NOMO-1 treated with dmso at 0.1 percent for 144 hours (cell line): ENCODE results near the gene MEAF6.
A peak's percentile ranks its signal among the peaks of the same experiment; 100 is the strongest.
"Not testable (repeated sequence)": the region's sequence is repeated elsewhere in the genome, so short reads cannot be mapped to it uniquely, and the experiment has no call there.

ENCODE experiments used
- DNase-seq: peaks from one replicate; lab custom pipeline; 2025; ENCODE audit not compliant: unreplicated experiment; lab: John Stamatoyannopoulos, UW

The MEAF6 gene

DNA sequence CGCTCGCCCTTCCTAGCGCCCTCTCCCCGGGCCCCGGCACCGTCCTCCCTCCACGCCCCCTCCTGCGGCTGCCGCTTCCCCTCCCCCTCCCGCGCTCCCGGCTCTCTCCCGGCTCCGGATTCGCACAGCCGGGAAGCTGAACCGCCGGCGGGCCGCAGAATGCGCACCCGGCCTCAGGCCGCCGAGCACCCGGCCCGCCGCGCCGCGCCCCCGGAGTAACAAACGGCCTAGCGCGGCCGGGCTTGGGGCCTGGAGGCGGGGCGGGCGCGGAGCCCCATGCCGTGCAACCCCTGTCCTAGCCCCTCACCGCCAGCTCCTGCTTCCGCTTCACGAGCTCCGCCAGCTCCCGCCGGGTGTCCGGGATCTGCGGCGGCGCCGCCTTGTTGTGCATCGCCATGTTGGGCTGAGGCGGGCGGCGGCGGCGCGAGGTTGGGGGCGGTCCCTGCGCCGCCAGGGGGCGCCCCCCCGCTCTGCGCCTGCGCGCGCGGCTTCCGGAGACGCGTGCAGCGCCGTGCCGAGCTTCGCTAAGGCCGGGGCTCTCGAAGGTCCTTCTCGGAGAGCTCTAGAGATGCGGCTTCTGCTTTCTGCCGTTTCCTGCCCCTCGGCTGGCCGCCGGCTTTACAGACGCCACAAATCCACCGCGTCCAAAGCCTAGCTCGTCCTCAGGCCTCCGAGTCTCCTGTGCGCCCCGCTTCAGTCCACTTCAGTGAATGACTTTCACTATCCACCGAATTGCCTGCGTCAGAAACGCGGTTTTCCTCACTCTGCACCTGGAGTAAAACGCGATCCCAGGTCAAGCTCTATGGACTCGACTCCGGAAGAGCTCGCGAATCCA is at the start of gene MEAF6:
Gene MEAF6, minus strand, starts transcription at position 417 of the 835 bp plus-strand sequence. Its CDS starts 20 bp downstream, at position 397.
- peak; percentile 79 for DNase-seq

DNA sequence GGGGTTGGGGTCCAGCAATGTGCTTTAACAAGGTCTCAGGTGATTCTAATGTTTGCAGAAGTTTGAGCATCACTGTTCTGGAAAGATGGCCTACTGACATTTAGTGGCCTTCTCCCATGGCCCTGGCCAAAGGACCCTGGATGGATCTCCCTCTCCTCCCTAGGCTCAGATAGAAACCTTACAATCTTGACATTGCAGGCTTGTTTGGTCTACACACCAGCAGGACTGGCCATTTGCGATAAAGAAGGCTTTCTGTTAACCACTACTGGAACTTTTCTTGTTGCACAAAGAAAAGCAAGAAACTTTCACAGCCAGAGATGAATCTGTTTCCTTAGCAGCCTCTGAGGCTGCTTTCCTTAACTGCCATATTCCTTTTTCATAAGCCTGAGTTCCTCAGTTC is 48.4 kb upstream of the MEAF6 start:
- DNase-seq: no peak

DNA sequence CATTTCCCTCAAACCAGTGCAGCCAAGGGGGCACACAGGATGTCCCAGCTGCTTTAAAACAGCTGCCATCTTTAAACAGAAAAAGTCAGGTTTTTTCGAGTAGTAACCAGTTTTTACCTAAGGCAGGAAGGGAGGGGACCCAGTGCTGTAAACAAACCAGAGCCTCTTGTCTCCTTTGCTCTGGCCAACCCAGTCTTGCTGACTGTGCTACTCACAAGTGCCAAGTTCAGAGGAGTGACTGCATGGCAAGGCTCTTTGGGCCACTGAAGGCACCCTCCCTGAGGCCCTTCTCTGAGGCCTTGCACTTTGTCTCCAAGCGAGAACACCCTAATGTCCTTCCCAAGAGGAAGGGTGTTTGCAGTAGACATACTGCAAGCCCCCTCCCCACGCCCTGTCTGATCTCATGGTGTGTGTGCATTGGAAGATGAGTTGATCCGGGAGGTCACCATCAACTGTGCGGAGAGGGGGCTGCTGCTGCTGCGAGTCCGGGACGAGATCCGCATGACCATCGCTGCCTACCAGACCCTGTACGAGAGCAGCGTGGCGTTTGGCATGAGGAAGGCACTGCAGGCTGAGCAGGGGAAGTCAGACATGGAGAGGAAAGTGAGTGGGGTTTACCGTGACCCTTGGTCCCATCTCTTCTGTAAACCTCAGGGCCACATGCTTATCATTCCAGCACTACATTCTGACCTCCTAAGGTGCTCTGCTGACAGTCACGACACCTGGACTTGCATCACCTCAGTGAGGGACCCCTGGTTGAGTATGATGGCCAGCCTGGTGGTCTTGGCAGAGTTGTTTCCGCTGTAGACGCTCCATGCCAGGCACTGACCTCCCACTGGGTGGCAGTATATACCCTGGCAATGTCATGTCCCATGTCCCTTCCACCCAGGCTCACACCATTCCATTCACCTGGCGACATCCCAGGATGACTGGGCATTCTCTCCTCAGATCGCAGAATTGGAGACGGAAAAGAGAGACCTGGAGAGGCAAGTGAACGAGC is 46.9 kb upstream of the MEAF6 start:
- DNase-seq: no peak

DNA sequence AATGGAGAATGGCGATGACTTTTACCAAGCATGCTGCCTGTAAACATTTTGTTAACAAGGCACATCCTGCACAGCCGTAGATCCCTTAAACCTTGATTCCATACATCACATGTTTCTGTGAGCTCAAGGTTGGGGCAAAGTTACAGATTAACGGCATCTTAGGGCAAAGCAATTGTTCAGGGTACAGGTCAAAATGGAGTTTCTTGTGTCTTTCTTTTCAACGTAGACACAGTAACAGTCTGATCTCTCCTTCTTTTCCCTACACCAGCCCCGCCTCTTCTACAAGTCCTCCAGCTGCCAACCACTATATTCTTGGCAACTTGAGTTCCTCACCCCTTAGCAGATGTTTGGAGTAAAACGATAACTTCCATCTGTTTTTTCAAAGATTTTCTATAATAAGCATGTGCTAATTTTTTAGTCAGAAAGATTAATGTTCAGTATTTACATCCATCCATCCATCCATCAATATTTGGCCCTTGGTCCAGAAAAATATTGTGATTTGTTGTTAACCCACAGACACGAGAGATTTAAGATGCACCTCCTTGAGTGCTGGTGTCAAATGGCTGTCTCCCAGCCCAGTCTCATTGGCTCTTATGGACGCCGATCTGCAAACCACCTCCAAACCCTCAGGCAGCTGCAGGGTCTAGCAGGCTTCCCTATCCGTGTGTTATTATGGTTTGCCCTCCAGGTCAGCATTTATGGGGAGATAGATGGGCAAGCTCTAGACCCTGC is 46.0 kb upstream of the MEAF6 start:
- DNase-seq: no peak

DNA sequence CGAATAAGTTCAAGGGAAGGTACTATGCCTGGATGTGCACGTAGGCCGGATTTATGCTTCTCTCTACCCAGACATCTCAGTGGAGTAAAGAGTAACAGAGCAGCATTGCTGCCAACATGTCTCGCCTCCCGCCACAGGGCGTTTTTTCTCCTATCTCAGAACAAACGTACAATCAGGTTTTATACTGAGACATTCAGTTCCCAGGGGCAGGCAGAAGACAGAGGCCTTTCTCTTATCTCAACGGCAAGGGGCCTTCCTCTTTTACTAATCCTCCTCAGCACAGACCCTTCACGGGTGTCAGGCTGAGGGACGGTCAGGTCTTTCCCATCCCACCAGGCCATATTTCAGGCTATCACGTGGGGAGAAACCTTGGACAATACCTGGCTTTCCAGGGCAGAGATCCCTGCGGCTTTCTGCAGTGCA is 45.4 kb upstream of the MEAF6 start:
- DNase-seq: not testable (repeated sequence)

DNA sequence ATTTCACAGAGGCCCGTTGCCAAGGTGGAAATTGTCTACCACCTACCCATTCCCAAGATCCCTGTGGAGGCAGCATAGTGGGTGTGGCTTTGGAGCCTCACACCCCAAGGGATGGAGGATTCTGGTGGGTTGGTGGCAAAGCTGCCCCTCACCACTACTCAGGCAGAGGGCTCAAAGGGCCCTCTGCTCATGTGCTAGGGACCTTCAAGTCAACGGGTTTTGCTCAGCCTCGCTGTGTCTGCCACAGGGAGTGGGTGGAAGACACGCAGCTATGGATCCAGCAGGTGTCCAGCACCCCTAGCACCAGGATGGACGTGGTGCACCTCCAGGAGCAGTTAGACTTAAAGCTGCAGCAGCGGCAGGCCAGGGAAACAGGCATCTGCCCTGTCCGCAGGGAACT is 44.5 kb upstream of the MEAF6 start:
- DNase-seq: no peak

DNA sequence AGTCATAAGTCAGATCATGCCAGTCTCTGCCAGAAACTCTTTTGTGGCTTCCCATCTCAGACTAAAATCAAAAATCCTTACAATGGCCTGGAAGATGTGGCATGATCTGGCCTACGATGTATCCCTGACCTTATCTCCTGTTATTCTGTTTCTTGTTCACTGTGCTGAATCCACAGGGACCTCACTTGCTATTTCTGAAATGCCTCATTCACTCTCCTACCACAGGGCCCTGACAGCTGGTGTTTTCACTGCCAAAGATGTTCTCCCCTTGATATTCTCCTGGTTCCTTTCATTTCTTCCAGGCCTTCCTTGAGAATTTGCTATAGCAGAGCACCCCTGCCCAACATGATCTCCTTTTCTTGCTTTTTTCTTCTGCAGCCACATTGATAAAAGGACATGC is 43.8 kb upstream of the MEAF6 start:
- no peak for DNase-seq

DNA sequence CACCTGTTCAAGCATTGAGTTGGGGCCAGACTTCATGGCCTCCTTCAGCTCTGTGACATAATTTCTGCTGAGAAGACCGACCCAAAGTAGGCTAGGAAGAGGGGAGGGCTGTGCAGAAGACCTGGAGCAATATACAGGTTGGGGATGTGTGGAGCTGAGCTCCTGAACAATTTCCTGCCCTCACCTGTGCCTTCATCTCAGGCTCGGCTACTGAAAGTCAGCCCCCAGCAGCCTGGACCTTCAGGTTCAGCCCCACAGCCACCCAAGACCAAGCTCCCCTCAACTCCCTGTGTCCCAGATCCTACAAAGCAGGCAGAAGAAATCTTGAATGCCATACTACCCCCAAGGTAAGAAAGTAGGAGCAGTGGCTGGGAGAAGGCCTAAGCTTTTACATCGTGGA is 42.8 kb upstream of the MEAF6 start:
- DNase-seq: no peak

DNA sequence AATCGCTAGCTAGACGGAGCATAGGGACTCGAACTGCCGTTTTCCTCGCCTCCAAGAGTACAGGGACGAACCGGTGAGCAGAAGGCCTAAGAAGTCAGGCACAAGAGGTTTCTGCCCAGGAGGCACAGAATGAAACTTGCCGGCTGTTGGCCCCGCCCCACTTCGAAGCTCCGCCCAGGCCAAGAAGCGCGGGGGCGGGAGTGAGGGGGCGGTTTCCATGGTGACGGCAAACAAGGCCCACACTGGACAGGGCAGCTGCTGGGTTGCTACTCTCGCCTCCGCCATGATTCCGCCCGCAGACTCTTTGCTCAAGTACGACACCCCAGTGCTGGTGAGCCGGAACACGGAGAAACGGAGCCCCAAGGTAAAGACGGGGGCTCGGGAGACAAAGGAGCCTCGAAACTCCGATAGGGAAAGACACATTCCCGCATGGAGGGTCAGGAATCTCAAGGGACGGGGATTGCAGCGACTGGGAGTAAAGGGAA is 42.2 kb upstream of the MEAF6 start, which contains the start of gene DNALI1:
Gene DNALI1, plus strand, starts transcription at position 229 of the 485 bp plus-strand sequence. Its CDS starts 55 bp downstream, at position 284.
- no peak for DNase-seq

DNA sequence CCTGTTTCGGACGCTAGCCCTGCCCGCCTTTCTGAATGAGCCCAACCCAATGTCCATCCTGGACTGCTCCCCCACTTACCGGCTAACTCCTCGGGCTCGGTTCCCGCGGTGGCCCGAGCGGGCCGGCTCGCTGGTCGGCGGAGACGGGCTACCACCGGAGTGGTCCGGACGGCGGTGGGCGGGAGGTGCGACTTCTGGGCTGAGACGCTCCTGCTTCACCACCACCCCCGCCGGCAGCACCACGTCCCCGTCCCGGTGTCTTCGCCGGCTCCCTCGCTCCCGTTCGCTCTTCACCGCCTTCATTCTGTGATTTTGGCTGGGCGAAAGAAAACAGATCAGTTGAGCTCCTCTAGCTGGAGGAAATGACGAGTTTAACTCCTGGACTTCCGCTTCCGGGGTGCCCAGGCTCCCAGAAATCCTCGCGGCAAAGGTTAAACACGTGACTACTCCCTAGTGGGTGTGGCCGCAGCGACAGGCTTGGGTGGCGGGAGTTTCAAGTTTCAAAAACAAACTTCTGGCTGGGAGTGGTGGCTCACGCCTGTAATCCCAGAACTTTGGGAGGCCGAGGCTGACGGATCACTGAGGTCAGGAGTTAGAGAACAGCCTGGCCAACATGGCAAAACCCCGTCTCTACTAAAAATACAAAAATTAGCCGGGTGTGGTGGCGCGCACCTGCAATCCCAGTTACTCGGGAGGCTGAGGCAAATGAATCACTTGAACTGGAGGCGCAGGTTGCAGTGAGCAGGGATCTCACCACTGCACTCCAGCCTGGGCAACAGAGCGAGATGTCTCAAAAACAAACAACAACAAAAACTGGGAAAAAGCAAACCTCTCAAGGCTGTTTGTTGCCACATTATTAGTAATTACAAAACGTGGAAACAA is 39.6 kb upstream of the MEAF6 start, which contains the start of gene SNIP1:
Gene SNIP1, minus strand, starts transcription at position 367 of the 882 bp plus-strand sequence. Its CDS starts 64 bp downstream, at position 303.
- DNase-seq: peak; percentile 88

DNA sequence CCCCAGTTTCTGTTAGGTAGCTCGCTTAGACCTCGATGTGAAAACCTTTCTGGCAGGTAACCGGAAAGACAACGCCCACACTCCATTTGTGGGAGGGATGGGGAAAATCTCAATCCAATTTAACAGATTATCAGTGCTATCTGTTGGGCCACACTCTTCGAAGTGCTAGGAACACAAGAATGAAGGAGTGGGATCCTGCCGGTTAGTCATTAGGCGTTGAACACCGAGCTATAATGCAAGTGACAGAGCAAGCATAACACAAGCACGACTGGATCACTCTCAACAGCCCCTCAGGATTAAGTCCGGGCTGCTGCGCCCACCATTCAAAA is 39.0 kb upstream of the MEAF6 start:
- no peak for DNase-seq

DNA sequence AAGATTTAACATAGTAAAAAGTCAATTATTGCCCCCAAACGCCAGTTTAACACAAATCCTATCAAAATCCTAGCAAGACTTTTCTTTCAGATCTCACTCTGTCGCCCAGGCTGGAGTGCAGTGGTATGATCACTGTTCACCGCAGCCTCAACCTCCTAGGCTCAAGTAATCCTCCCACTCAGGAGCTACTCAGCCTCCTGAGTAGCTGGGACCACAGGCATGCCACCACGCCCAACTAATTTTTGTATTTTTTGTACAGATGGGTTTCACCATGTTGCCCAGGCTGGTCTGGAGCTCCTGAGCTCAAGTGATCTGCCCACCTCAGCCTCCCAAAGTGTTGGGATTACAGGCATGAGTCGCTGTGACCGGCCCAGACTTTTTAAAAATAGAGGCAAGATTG is 34.8 kb upstream of the MEAF6 start:
- DNase-seq: no peak

DNA sequence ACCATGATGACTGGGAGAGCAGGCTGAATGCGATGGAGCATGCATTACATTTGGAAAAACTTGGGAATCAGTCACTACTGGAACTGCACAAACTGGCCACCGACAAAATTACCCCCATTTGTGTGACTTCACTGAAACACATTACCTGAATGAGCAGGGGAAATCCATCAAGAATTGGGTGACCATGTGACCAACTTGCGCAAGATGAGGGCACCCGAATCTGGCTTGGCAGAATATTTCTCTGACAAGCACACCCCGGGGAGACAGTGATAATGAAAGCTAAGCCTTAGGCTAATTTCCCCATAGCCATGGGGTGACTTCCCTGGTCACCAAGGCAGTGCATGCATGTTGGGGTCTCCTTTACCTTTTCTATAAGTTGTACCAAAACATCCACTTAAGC is 30.5 kb upstream of the MEAF6 start:
- no peak for DNase-seq

DNA sequence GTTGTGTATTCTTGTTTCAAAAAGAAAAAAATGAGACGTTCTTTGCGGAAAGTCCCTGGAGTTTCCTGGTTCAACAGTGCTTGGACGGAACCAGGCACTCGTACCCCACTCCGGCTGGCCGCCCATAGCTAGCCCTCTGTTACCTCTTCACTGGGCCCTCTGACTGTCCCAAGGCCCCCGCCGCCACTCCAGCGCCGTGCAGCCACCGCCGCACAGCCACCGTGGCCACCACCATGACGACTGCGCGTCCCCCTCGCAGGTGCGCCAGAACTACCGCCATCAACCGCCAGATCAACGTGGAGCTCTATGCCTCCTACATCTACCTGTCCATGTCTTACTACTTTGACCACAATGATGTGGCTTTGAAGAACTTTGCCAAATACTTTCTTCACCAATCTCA is 30.0 kb upstream of the MEAF6 start:
- DNase-seq: no peak

DNA sequence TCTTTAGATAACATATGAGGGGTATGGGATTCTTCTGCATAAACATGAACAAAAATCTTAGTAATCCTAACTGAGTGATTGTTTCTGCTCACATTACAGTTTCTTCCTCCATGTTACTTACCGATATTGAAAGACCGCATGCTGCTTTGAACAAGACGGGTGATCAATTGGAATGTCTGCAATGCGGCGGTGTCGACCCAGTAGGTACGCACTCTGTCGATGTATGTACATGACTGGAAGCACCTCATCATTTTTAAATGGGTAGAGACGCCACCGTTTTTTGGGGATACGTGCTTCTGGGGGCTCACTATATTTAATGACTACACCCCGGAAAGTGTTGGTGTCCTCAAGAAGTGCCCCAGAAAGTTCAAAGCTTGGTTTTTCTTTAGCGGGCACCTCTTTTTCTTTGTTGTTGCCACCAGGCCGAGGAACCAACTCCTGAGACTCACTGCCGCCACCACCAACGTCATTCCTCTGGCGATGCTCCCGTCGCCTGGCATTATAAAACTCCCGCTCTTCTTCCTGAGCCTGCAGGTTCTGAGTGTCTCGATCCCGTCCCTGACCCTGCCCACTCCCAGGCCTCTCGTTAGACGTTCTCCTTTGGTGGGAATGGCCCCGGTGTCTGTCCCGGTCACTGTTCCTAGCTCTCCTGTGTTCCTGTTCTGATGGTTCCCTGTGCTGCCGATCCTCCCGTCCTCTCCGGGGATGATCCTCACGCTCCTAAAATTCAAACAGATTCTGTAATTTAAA is 25.6 kb upstream of the MEAF6 start:
- no peak for DNase-seq

DNA sequence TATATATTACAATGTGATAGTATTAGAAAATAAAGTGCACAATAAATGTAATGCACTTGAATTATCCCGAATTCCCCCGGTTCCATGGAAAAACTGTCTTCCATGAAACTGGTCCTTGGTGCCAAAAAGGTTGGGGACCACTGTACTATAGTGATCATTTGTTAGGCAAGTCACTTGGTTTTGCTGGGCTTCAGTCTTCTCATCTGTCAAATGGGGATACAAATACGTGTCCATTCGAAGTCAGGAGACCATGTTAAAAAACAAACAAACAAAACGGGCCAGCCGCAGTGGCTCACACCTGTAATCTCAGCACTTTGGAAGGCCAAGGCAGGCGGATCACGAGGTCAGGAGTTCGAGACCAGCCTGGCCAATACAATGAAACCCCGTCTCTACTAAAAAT is 24.6 kb upstream of the MEAF6 start:
- DNase-seq: not testable (repeated sequence)

DNA sequence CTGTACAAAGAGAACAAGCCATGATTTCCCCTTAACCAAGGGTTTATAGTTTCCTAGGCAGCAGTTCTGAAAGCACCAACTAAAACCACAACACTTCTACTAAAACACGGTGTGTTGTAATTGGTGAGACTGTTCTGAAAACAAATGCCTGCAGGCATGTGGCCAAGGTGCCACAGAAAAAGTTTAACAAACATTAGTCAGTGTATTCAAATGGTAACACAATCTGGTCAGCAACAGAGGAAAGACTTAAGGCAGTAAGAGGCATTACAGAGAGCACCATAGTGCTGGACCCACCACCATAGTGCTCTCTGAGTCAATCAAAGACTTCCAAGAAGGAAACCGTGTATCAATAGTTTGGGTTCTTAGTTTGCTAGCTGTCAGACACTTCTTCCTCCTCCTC is 22.8 kb upstream of the MEAF6 start:
- DNase-seq: no peak

DNA sequence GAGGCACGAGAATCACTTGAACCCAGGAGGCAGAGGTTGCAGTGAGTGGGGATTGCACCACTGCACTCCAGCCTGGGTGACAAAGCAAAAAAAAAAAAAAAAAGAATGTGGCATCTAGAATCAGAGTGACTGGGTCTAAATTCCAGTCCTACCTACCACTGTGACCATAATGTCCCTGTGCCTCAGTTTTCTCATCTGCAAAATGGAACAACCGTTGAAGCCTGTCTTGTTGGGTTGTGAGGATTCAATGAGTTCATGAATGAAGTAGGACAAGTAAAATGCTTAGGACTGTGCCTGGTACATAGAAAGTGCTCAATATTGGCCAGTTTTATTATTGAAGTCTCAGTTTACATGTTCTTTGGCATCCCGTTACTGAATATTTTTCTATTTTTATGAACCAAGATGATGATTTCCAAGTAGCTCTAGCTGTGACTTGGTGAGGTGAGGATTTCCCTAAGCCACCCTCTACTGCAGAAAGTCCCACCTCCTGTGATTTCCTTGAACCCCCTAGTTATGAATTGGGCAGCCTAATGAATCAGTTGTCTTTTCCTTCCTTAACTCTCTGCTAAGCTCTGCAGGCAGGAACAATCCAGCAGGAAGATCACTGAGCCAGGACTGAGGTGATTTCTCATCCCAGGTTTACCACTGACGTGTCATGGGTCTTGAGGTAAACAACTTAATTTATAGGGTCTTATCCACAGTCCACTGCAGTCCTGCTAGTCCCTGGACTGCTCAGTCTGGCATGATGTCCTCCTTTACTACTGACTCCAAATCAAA is 18.9 kb upstream of the MEAF6 start:
- no peak for DNase-seq
